HepG2 (cell line): ENCODE measurements around the gene CDC23. TPM values are rescaled to one million over a fixed set of nuclear protein-coding genes. Genes with fewer than 3 reads are reported as not detected.

ENCODE experiments used
- EEA1 ChIP-seq: sonication (generic); formaldehyde crosslinking; IDR thresholded peaks from 2 replicates; pipeline ENCODE4 v1.5.1; 2020; ENCODE audit warnings: mild to moderate bottlenecking, missing genetic modification reagents, borderline replicate concordance
- ELF3 ChIP-seq: IDR thresholded peaks from 2 replicates; pipeline ENCODE4 v1.6.1; 2016; ENCODE audit warnings: missing genetic modification reagents, missing compliant biosample characterization
- EZH2 ChIP-seq: conservative IDR thresholded peaks from 2 replicates; pipeline ENCODE4 v1.6.1; 2012; ENCODE audit warnings: mild to moderate bottlenecking, low read depth, low read length, moderate library complexity
- FOSL1 ChIP-seq: sonication (generic); formaldehyde crosslinking; IDR thresholded peaks from 2 replicates; pipeline ENCODE4 v1.9.0; 2021; ENCODE audit warnings: missing genetic modification reagents, borderline replicate concordance
- GATAD2A ChIP-seq: IDR thresholded peaks from 2 replicates; pipeline ENCODE4 v1.6.1; 2016
- ISX ChIP-seq: sonication (generic); formaldehyde crosslinking; conservative IDR thresholded peaks from 2 replicates; pipeline ENCODE4 v1.5.0; 2020; ENCODE audit warnings: missing genetic modification reagents
- KDM2A ChIP-seq: sonication (generic); formaldehyde crosslinking; IDR thresholded peaks from 2 replicates; pipeline ENCODE4 v1.4.0; 2020; ENCODE audit warnings: low read depth, missing genetic modification reagents, borderline replicate concordance
- KDM3A ChIP-seq: IDR thresholded peaks from 2 replicates; pipeline ENCODE4 v1.6.1; 2018; ENCODE audit warnings: low read depth, missing compliant biosample characterization
- KLF11 ChIP-seq: IDR thresholded peaks from 2 replicates; pipeline ENCODE4 v1.6.1; 2016; ENCODE audit warnings: missing compliant biosample characterization
- MAFF ChIP-seq: IDR thresholded peaks from 2 replicates; pipeline ENCODE4 v1.6.1; 2011; ENCODE audit warnings: low read depth, low read length, improper control_type of control experiment
- MED1 ChIP-seq: sonication (generic); formaldehyde crosslinking; IDR thresholded peaks from 2 replicates; pipeline ENCODE4 v1.4.0; 2020; ENCODE audit warnings: missing genetic modification reagents
- PCBP2 ChIP-seq: fragments of 200-400 bp; formaldehyde crosslinking; optimal IDR thresholded peaks from 2 replicates; pipeline ENCODE3; 2018; ENCODE audit warnings: low read length, low read depth; ENCODE audit not compliant: poor library complexity, severe bottlenecking
- PLRG1 ChIP-seq: fragments of 450-650 bp; conservative IDR thresholded peaks from 2 replicates; pipeline ENCODE4 v1.6.1; 2016
- RARA ChIP-seq: IDR thresholded peaks from 2 replicates; pipeline ENCODE4 v1.6.1; 2016; ENCODE audit warnings: missing genetic modification reagents, missing compliant biosample characterization
- REPIN1 ChIP-seq: sonication (generic); formaldehyde crosslinking; IDR thresholded peaks from 2 replicates; pipeline ENCODE4 v1.8.0; 2022; ENCODE audit warnings: missing genetic modification reagents, low read depth, mild to moderate bottlenecking, borderline replicate concordance
- SP5 ChIP-seq: IDR thresholded peaks from 2 replicates; pipeline ENCODE4 v1.6.1; 2016; ENCODE audit warnings: low read depth, borderline replicate concordance
- ZFP41 ChIP-seq: sonication (generic); formaldehyde crosslinking; IDR thresholded peaks from 2 replicates; pipeline ENCODE4 v1.4.0; 2020; ENCODE audit warnings: mild to moderate bottlenecking, missing genetic modification reagents, borderline replicate concordance
- ZMYM2 ChIP-seq: sonication (generic); formaldehyde crosslinking; IDR thresholded peaks from 2 replicates; pipeline ENCODE4 v1.8.0; 2022; ENCODE audit warnings: mild to moderate bottlenecking, missing genetic modification reagents
- ZNF274 ChIP-seq: sonication (generic); formaldehyde crosslinking; IDR thresholded peaks from 2 replicates; pipeline ENCODE4 v1.5.1; 2020; ENCODE audit warnings: mild to moderate bottlenecking, missing genetic modification reagents
- ZNF530 ChIP-seq: sonication (generic); formaldehyde crosslinking; IDR thresholded peaks from 2 replicates; pipeline ENCODE4 v1.5.0; 2020; ENCODE audit warnings: low read depth, mild to moderate bottlenecking, missing genetic modification reagents
- ZNF7 ChIP-seq: IDR thresholded peaks from 2 replicates; pipeline ENCODE4 v1.6.1; 2016; ENCODE audit warnings: missing biosample characterization, missing genetic modification reagents
- ZNF747 ChIP-seq: sonication (generic); formaldehyde crosslinking; IDR thresholded peaks from 2 replicates; pipeline ENCODE4 v1.8.1; 2023; ENCODE audit warnings: missing genetic modification reagents, mild to moderate bottlenecking, borderline replicate concordance
- ZNF841 ChIP-seq: sonication (generic); formaldehyde crosslinking; IDR thresholded peaks from 2 replicates; pipeline ENCODE4 v1.8.1; 2023; ENCODE audit warnings: missing genetic modification reagents, borderline replicate concordance
- polyA plus RNA-seq, 8 experiments: library from polyadenylated mRNA; depleted of rRNA in 3 of 8; stranded (reverse) in 7 of 8; unstranded in 1 of 8; fragments of >200 nt; fragmentation: Illumina TruSeq in 4 of 8; extraction: Trizol in 4 of 8; gene quantifications; 2 replicates each; pipeline versions ENCODE4 v1.2.1 to v1.2.3, GENCODE V29; 2011 to 2016; ENCODE audit warnings: low read depth in 4 of 8, missing spikeins in 1 of 8, mixed read lengths in 1 of 8; ENCODE audit not compliant: insufficient read depth in 1 of 8
- total RNA-seq, 5 experiments: library from RNA; depleted of rRNA; stranded (reverse); fragments of >200 nt; fragmentation: Illumina TruSeq; extraction: Trizol; gene quantifications; 2 replicates each; pipeline ENCODE4 v1.2.3, GENCODE V29; 2016; ENCODE audit warnings: low read depth in 1 of 5
- TF ChIP-seq, protein P1 (sequence below): IDR thresholded peaks from 2 replicates; pipeline ENCODE4 v1.6.1; 2016; ENCODE audit warnings: low read depth, borderline replicate concordance
- TF ChIP-seq, protein P2 (sequence below): sonication (generic); formaldehyde crosslinking; IDR thresholded peaks from 2 replicates; pipeline ENCODE4 v1.4.0; 2020; ENCODE audit warnings: missing genetic modification reagents
- TF ChIP-seq, protein P3 (sequence below): sonication (generic); formaldehyde crosslinking; conservative IDR thresholded peaks from 2 replicates; pipeline ENCODE4 v1.4.0; 2020; ENCODE audit warnings: missing genetic modification reagents
- TF ChIP-seq, protein P4 (sequence below): sonication (generic); formaldehyde crosslinking; conservative IDR thresholded peaks from 2 replicates; pipeline ENCODE4 v1.8.0; 2022; ENCODE audit warnings: low read depth, missing genetic modification reagents
- TF ChIP-seq, protein P5 (sequence below): sonication (generic); formaldehyde crosslinking; IDR thresholded peaks from 2 replicates; pipeline ENCODE4 v1.8.1; 2023; ENCODE audit warnings: missing genetic modification reagents, mild to moderate bottlenecking, borderline replicate concordance

Gene CDC23
- total and polyA plus RNA-seq, 2 of the 13 experiments (the other 11 are each of a cell fraction or from before 2014, with no cell fraction given), result 38.3 to 47.7 TPM

DNA sequence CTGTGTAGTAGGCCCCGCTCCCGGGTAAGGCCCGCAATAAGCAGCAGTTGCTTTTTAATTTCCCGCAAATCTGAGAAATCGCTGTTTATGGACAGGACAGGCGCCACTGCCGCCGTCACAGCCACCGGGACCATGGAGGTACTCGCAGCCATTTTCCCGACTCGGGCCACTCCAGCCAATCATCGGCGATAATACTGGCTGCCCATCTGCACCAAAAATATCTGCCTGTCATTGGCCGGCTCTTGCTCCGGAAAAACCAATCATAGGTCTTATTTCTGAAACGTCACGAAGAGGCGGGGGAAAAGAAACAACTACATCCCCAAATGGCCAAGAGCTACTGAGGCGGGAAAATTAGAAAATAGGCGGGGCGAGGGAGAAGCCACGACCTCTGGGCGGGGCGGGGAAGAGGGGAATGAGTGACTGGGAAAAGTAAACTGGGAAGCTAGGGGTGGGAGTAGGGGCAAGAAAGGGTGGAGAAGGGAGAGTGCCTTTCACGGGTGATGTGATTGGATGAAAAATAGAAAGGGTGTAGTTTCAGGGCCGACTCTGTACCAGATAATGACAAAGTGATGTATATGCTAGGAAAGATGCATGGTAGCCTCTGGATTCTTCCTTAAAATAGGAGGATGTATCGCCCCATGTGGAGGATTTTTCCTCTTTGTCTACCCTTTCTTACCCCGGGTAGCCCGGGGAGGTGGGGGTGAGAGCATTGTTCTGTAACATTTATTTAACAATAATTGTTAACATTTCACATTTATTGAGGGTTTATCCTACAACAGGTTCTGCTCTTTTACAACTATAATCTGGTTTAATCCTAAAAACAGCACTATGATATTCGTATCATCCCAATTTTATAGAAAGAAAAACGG, at the start of gene CDC23 (continued):
- TF ChIP-seq, protein P1, sequence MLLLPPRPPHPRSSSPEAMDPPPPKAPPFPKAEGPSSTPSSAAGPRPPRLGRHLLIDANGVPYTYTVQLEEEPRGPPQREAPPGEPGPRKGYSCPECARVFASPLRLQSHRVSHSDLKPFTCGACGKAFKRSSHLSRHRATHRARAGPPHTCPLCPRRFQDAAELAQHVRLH (CRISPR knock-in tag), result no peak
- TF ChIP-seq MED1 (CRISPR knock-in tag), result 0 out of 2 replicates have a peak, but pooled peaks have one; percentile 21
- TF ChIP-seq REPIN1 (CRISPR knock-in tag), result no peak; the same call in 1 of the 2 replicates
- TF ChIP-seq ELF3, result no peak
- TF ChIP-seq PCBP2, result no peak
- no peak for TF ChIP-seq EEA1 (CRISPR knock-in tag)
- TF ChIP-seq ZNF747 (CRISPR knock-in tag), result peak; percentile 33; the same call in 1 of the 2 replicates
- TF ChIP-seq KDM3A, result no peak
- TF ChIP-seq, protein P2, sequence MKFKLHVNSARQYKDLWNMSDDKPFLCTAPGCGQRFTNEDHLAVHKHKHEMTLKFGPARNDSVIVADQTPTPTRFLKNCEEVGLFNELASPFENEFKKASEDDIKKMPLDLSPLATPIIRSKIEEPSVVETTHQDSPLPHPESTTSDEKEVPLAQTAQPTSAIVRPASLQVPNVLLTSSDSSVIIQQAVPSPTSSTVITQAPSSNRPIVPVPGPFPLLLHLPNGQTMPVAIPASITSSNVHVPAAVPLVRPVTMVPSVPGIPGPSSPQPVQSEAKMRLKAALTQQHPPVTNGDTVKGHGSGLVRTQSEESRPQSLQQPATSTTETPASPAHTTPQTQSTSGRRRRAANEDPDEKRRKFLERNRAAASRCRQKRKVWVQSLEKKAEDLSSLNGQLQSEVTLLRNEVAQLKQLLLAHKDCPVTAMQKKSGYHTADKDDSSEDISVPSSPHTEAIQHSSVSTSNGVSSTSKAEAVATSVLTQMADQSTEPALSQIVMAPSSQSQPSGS (CRISPR knock-in tag), result no peak
- TF ChIP-seq, protein P3, sequence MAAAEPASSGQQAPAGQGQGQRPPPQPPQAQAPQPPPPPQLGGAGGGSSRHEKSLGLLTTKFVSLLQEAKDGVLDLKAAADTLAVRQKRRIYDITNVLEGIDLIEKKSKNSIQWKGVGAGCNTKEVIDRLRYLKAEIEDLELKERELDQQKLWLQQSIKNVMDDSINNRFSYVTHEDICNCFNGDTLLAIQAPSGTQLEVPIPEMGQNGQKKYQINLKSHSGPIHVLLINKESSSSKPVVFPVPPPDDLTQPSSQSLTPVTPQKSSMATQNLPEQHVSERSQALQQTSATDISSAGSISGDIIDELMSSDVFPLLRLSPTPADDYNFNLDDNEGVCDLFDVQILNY, result peak; percentile 92
- TF ChIP-seq GATAD2A (CRISPR knock-in tag), result peak; percentile 29; the same call in 1 of the 2 replicates
- no peak for TF ChIP-seq RARA (CRISPR knock-in tag)
- TF ChIP-seq KLF11 (CRISPR knock-in tag), result no peak
- TF ChIP-seq ZNF530 (CRISPR knock-in tag), result no peak
- no peak for TF ChIP-seq ZNF7
- TF ChIP-seq ISX, result no peak
- no peak for TF ChIP-seq ZFP41
- TF ChIP-seq FOSL1 (CRISPR knock-in tag), result no peak
- TF ChIP-seq ZNF841 (CRISPR knock-in tag), result no peak
- no peak for TF ChIP-seq ZMYM2 (CRISPR knock-in tag)
- TF ChIP-seq, protein P4, sequence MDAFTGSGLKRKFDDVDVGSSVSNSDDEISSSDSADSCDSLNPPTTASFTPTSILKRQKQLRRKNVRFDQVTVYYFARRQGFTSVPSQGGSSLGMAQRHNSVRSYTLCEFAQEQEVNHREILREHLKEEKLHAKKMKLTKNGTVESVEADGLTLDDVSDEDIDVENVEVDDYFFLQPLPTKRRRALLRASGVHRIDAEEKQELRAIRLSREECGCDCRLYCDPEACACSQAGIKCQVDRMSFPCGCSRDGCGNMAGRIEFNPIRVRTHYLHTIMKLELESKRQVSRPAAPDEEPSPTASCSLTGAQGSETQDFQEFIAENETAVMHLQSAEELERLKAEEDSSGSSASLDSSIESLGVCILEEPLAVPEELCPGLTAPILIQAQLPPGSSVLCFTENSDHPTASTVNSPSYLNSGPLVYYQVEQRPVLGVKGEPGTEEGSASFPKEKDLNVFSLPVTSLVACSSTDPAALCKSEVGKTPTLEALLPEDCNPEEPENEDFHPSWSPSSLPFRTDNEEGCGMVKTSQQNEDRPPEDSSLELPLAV (CRISPR knock-in tag), result no peak
- TF ChIP-seq PLRG1, result no peak
- TF ChIP-seq ZNF274 (CRISPR knock-in tag), result no peak; the same call in 1 of the 2 replicates
- no peak for TF ChIP-seq EZH2
- TF ChIP-seq, protein P5, sequence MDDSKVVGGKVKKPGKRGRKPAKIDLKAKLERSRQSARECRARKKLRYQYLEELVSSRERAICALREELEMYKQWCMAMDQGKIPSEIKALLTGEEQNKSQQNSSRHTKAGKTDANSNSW (CRISPR knock-in tag), result no peak
- no peak for TF ChIP-seq MAFF
- peak; percentile 88 for TF ChIP-seq SP5 (CRISPR knock-in tag)
- peak; percentile 56; the same call in 1 of the 2 replicates for TF ChIP-seq KDM2A (CRISPR knock-in tag)
